Head of caudate nucleus (tissue), 42 donors: ENCODE measurements around the gene PRR23B.
"Not testable (repeated sequence)": the region's sequence is repeated elsewhere in the genome, so short reads cannot be mapped to it uniquely, and the experiment has no call there.

Source experiments
- DNase-seq, 42 donors: peaks; one replicate each; pipeline versions ENCODE4 v3.0.0 to v3.0.0-alpha.2; 2020 to 2021; ENCODE audit warnings: mixed read lengths in 7 of 42
- intact Hi-C: fragments of 100-400 bp; cut with DNase I; formaldehyde crosslinking; loops from one replicate; pipeline ENCODE4 v1.15.0; 2022

The PRR23B gene

GRCh38 chr3:139020868-139021234 lies at the start of gene PRR23B:
Gene PRR23B, minus strand, starts transcription at chr3:139020926. Its CDS starts 265 bp downstream, at chr3:139020661.
- intact Hi-C loops = no loop called here
- DNase-seq = no peak

GRCh38 chr3:139062918-139063317 lies 42.2 kb upstream of the PRR23B start:
- DNase-seq = no peak
- intact Hi-C loops = no loop called here

- intact Hi-C loops = no loop called here
- DNase-seq = no peak
These were observed 32.3 kb upstream of the PRR23B start for GRCh38 chr3:139052802-139053600.

GRCh38 chr3:139044366-139045210 lies 23.9 kb upstream of the PRR23B start, which contains the start of gene PRR23C:
Gene PRR23C, minus strand, starts transcription at chr3:139044892. Its CDS starts 272 bp downstream, at chr3:139044620.
- no peak for DNase-seq
- intact Hi-C loops = no loop called here

- intact Hi-C loops = no loop called here
- no peak for DNase-seq
These were observed 23.0 kb upstream of the PRR23B start for GRCh38 chr3:139043554-139044365.

GRCh38 chr3:139037478-139037877 lies 16.8 kb upstream of the PRR23B start:
- no peak for DNase-seq
- intact Hi-C loops = no loop called here

GRCh38 chr3:139032326-139033002 lies 11.7 kb upstream of the PRR23B start:
- no peak for DNase-seq
- intact Hi-C loops = no loop called here

GRCh38 chr3:139030576-139030975 lies 9.8 kb upstream of the PRR23B start:
- DNase-seq, intact Hi-C loops: not testable (repeated sequence)

GRCh38 chr3:139024968-139025367 lies 4.2 kb upstream of the PRR23B start:
- no peak for DNase-seq
- intact Hi-C loops = no loop called here

- intact Hi-C loops = no loop called here
- no peak for DNase-seq
These were observed 474 bp downstream of the PRR23B start for GRCh38 chr3:139020036-139020867.

- intact Hi-C loops = no loop called here
- no peak for DNase-seq
These were observed 4.2 kb downstream of the PRR23B start for GRCh38 chr3:139016430-139017048.

GRCh38 chr3:139006051-139006716 lies 14.5 kb downstream of the PRR23B start, which contains the start of gene PRR23A:
Gene PRR23A, minus strand, starts transcription at chr3:139006268. Its CDS starts 0 bp downstream, at chr3:139006268.
- intact Hi-C loops = no loop called here
- DNase-seq = no peak

- intact Hi-C loops = no loop called here
- DNase-seq = no peak
These were observed 15.3 kb downstream of the PRR23B start for GRCh38 chr3:139005356-139005993.

- intact Hi-C loops = no loop called here
- no peak for DNase-seq
These were observed 25.0 kb downstream of the PRR23B start for GRCh38 chr3:138995706-138996105.

- intact Hi-C loops = no loop called here
- DNase-seq = no peak
These were observed 33.5 kb downstream of the PRR23B start for GRCh38 chr3:138987181-138987580.

GRCh38 chr3:138985932-138986331 lies 34.8 kb downstream of the PRR23B start:
- intact Hi-C loops = no loop called here
- DNase-seq = no peak
